Measurements from ENCODE around the gene ICAM5. TPM values are rescaled to one million over a fixed set of nuclear protein-coding genes. Genes with fewer than 3 reads are reported as not detected.

The ICAM5 gene
- total RNA-seq, 1 experiment from 2014 or later: 2.2 TPM

DNA sequence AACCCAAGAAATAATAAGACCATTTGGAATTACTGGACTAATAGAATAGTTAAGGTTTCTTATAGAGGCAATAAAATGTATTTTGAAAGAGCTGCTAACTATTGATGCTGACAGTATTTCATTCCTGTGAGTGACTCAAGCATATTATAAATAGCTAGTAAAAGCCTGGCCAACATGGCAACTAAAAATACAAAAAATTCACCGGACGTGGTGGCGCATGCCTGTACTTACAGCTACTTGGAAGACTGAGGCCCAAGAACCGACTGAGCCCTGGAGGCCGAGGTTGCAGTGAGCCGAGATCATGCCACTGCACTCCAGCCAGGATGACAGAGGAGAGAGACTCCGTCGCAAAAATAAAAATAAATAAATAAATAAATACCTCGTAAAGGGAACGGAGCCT, 55.0 kb downstream of the ICAM5 start:
- DNase-seq (ENCODE audit: low read depth): no peak

Other genes starting within 250 kb of the ICAM5 start
- 11.1 and 11.4 TPM in 2 replicates for gene SHFL, start 203.6 kb upstream of the ICAM5 start, total RNA-seq (2014; rRNA removed; shearing (Covaris generic))
- 0.69 TPM in 1 of 2 replicates, not detected in the other for gene ANGPTL6, start 187.3 kb upstream of the ICAM5 start, total RNA-seq (2014; rRNA removed; shearing (Covaris generic))
- 55.3 and 68.6 TPM in 2 replicates for gene PPAN, start 183.6 kb upstream of the ICAM5 start, total RNA-seq (2014; rRNA removed; shearing (Covaris generic))
- gene P2RY11, start 178.3 kb upstream of the ICAM5 start, total RNA-seq (2014; rRNA removed; shearing (Covaris generic)): 3.4 and 3.6 TPM in 2 replicates
- gene EIF3G, start 170.1 kb upstream of the ICAM5 start, total RNA-seq (2014; rRNA removed; shearing (Covaris generic)): 376 and 400 TPM in 2 replicates
- gene DNMT1, start 95.0 kb upstream of the ICAM5 start, total RNA-seq (2014; rRNA removed; shearing (Covaris generic)): 126 and 140 TPM in 2 replicates
- 3.5 and 3.7 TPM in 2 replicates for gene S1PR2, start 58.6 kb upstream of the ICAM5 start, total RNA-seq (2014; rRNA removed; shearing (Covaris generic))
- gene MRPL4, start 37.7 kb upstream of the ICAM5 start, total RNA-seq (2014; rRNA removed; shearing (Covaris generic)): 107 and 125 TPM in 2 replicates
- gene ICAM1, start 18.8 kb upstream of the ICAM5 start, total RNA-seq (2014; rRNA removed; shearing (Covaris generic)): 85.8 and 86.7 TPM in 2 replicates
- 0.63 TPM in 1 of 2 replicates, not detected in the other for gene ICAM4, start 3.0 kb upstream of the ICAM5 start, total RNA-seq (2014; rRNA removed; shearing (Covaris generic))
- gene ZGLP1, start 19.9 kb downstream of the ICAM5 start, total RNA-seq (2014; rRNA removed; shearing (Covaris generic)): 0.39 and 2.2 TPM in 2 replicates
- gene FDX2, start 26.1 kb downstream of the ICAM5 start, total RNA-seq (2014; rRNA removed; shearing (Covaris generic)): 45.0 and 65.6 TPM in 2 replicates
- gene RAVER1, start 43.6 kb downstream of the ICAM5 start, total RNA-seq (2014; rRNA removed; shearing (Covaris generic)): 14.4 and 26.2 TPM in 2 replicates
- 1.4 and 5.4 TPM in 2 replicates for gene ICAM3, start 49.7 kb downstream of the ICAM5 start, total RNA-seq (2014; rRNA removed; shearing (Covaris generic))
- gene TYK2, start 90.6 kb downstream of the ICAM5 start, total RNA-seq (2014; rRNA removed; shearing (Covaris generic)): 39.2 and 46.6 TPM in 2 replicates
- 361 and 401 TPM in 2 replicates for gene CDC37, start 113.6 kb downstream of the ICAM5 start, total RNA-seq (2014; rRNA removed; shearing (Covaris generic))
- 0.69 and 2.3 TPM in 2 replicates for gene PDE4A, start 130.6 kb downstream of the ICAM5 start, total RNA-seq (2014; rRNA removed; shearing (Covaris generic))
- gene KEAP1, start 213.4 kb downstream of the ICAM5 start, total RNA-seq (2014; rRNA removed; shearing (Covaris generic)): 92.3 and 99.8 TPM in 2 replicates
- gene S1PR5, start 227.5 kb downstream of the ICAM5 start, total RNA-seq (2014; rRNA removed; shearing (Covaris generic)): 0.24 and 2.2 TPM in 2 replicates